ENCODE measurements around the gene CAGE1.

Gene CAGE1

DNA sequence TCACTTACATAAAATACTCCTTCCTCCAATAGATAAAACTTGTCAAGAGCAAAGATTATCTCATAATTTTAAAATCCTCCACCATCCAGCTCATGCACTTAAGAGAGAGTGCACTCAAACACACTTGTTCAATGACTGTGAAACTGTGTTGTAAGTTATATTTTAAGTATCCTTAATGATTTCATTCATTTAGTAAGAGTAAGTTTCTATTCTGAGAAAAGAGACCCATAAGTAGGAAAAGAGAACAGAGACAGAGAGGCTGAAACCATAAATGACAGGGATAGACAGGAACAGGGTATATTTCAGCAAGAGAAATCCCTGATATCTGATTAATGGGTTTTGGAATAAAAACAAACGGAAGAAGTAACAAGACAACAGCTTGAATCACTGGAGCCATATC is 84.7 kb downstream of the CAGE1 start:
- DNase-seq, result no peak

DNA sequence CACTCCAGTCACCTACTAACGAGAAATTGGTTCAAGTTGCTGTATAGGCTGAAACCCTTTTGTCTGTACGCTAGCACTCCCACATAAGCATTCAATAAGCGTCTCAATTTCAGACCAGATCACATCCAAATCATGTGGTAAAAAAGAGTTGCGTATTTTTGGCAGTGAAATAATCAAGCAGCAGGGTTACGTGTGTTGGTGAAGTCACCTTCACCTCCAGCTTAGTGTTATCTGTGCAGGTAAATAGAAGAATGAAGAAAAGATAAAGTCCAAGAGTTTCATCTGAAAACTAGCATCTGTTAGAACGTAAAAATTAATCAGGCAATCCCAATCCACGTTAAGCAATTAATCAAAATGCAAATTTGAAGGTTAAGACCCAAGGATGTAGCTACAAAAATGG is 87.8 kb downstream of the CAGE1 start:
- no peak for DNase-seq

DNA sequence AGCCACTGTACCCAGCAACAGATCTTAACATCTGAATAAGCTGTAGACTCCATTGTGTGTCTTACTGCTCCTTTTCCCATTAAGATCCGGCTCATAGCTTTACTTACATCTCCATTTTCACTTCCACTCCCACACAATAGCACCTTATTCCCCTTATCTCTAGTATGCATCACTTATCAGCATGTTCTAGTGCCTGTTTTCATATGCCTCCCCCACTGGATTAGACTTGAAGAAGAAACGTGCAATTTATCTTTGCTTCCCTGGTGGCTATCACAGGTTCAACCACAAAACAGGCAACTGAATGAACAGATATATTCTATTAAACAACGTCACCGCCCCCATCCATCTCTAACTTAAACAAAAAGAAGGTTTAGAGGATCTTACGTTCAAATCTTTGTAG is 88.6 kb downstream of the CAGE1 start:
- no peak for DNase-seq

GRCh38 chr6:7298113-7298512 is 91.4 kb downstream of the CAGE1 start:
- no peak for DNase-seq

DNA sequence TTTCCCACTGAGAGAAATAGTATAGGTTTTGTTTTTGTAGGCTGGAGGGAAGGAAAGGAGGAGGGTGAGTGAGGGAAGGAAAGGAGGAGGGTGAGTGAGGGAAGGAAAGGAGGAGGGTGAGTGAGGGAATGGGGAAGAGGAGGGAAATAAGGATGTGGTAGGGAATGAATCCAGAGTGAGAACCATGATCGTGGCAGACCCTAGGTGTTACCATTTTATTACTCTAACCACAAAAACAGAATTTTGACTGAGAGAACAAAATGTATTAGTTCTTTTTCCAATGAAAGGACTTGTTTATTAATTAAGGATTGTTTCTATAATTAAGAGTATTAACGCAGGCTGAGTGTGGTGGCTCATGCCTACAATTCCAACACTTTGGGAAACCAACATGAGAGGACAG is 92.9 kb downstream of the CAGE1 start:
- DNase-seq, result no peak

- DNase-seq, result no peak
These were observed 93.6 kb downstream of the CAGE1 start for GRCh38 chr6:7295916-7296315.

- no peak for DNase-seq
These were observed 96.8 kb downstream of the CAGE1 start for GRCh38 chr6:7292596-7293255.

- DNase-seq, result no peak
These were observed 99.5 kb downstream of the CAGE1 start for GRCh38 chr6:7290079-7290478.

DNA sequence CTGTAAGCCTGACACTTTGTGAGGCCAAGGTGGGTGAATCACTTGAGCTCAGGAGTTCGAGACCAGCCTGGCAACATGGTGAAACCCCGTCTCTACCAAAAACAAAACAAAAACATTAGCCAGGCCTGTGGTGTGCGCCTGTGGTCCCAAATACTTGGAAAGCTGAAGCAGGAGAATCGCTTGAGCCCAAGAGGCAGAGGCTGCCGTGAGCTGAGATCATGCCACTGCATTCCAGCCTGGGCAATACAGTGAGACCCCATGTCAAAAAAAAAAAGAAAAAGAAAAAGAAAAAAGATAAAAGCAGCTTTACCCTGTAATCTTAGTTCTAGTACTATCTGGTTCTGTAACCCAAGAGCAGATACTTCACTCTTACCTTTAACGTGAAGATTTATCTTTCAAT is 104.1 kb downstream of the CAGE1 start:
- no peak for DNase-seq

- DNase-seq, result no peak
These were observed 105.9 kb downstream of the CAGE1 start for GRCh38 chr6:7283676-7284075.

GRCh38 chr6:7282097-7282906 is 107.2 kb downstream of the CAGE1 start:
- DNase-seq, result no peak

All from bone marrow (tissue), 2 donors.